GM23248 (cell line): Measurements from ENCODE around the gene DSN1. TPM values are rescaled to one million over a fixed set of nuclear protein-coding genes. Genes with fewer than 3 reads are reported as not detected.

Source experiments
- DNase-seq: peaks from one replicate; pipeline ENCODE4 v3.0.0-alpha.2; 2015
- H2AFZ ChIP-seq: fragments of 200-600 bp; sonication (generic); 2 replicates; pipeline ENCODE4 v1.6.1; 2016; ENCODE audit warnings: antibody characterized with exemption
- H3F3A ChIP-seq: fragments of 200-600 bp; sonication (generic); 2 replicates; pipeline ENCODE4 v1.6.1; 2016; ENCODE audit warnings: mild to moderate bottlenecking, antibody characterized with exemption, mixed run types; ENCODE audit not compliant: insufficient read depth
- H3K27ac ChIP-seq: fragments of 200-600 bp; sonication (generic); 2 replicates; pipeline ENCODE4 v1.5.1; 2016; ENCODE audit warnings: mild to moderate bottlenecking
- H3K27me3 ChIP-seq: fragments of 200-600 bp; sonication (generic); replicated peaks from 2 replicates; pipeline ENCODE4 v1.6.1; 2016; ENCODE audit warnings: mild to moderate bottlenecking; ENCODE audit not compliant: insufficient read depth
- H3K36me3 ChIP-seq: fragments of 200-600 bp; sonication (generic); 2 replicates; pipeline ENCODE4 v1.6.1; 2016; ENCODE audit warnings: low read depth, mild to moderate bottlenecking
- H3K4me1 ChIP-seq: fragments of 200-600 bp; sonication (generic); 2 replicates; pipeline ENCODE4 v1.6.1; 2016; ENCODE audit warnings: mild to moderate bottlenecking; ENCODE audit not compliant: insufficient read depth
- H3K4me2 ChIP-seq: fragments of 200-600 bp; sonication (generic); one replicate; pipeline ENCODE4 v1.6.1; 2016; ENCODE audit warnings: mild to moderate bottlenecking; ENCODE audit not compliant: unreplicated experiment
- H3K4me3 ChIP-seq: fragments of 200-600 bp; sonication (generic); 2 replicates; pipeline ENCODE4 v1.5.1; 2016; ENCODE audit warnings: mild to moderate bottlenecking
- H3K79me2 ChIP-seq: fragments of 200-600 bp; sonication (generic); 2 replicates; pipeline ENCODE4 v1.6.1; 2016; ENCODE audit warnings: mild to moderate bottlenecking; ENCODE audit not compliant: insufficient read depth
- H3K9ac ChIP-seq: fragments of 200-600 bp; sonication (generic); 2 replicates; pipeline ENCODE4 v1.6.1; 2016; ENCODE audit warnings: mild to moderate bottlenecking
- H3K9me2 ChIP-seq: fragments of 200-600 bp; sonication (generic); 2 replicates; pipeline ENCODE4 v1.6.1; 2016; ENCODE audit warnings: mixed run types, mild to moderate bottlenecking, moderate library complexity; ENCODE audit not compliant: insufficient read depth
- H3K9me3 ChIP-seq: fragments of 200-600 bp; sonication (generic); one replicate; pipeline ENCODE4 v1.6.1; 2017; ENCODE audit warnings: low read depth
- H4K20me1 ChIP-seq: fragments of 200-600 bp; sonication (generic); 2 replicates; pipeline ENCODE4 v1.6.0; 2016; ENCODE audit not compliant: insufficient read depth
- EZH2 ChIP-seq: fragments of 200-600 bp; sonication (generic); IDR thresholded peaks from 2 replicates; pipeline ENCODE4 v1.6.1; 2018; ENCODE audit warnings: antibody characterized with exemption, mild to moderate bottlenecking; ENCODE audit not compliant: insufficient read depth, poor library complexity, severe bottlenecking
- EZH2phosphoT487 ChIP-seq: fragments of 200-600 bp; sonication (generic); IDR thresholded peaks from 2 replicates; pipeline ENCODE4 v1.6.1; 2018; ENCODE audit warnings: antibody characterized with exemption, moderate library complexity, mild to moderate bottlenecking, low read depth; ENCODE audit not compliant: insufficient read depth
- WGBS, 2 experiments: methylation state at CpG; one replicate each; pipeline ENCODE4 v1.1.6; 2015 to 2017; ENCODE audit warnings: low lambda C conversion rate in 2 of 2, low coverage in 1 of 2; ENCODE audit errors: missing lambda C conversion rate in 2 of 2; 5-methylcytosine and 5-hydroxymethylcytosine counted together
- in situ Hi-C: fragments of 300-500 bp; cut with MboI; formaldehyde crosslinking; loops from 2 replicates; pipeline ENCODE4 v1.15.0; 2020
- polyA plus RNA-seq: library from polyadenylated mRNA; unstranded; fragments of >200 nt; fragmentation: Nextera tagmentation; extraction: Ambion mirVana; gene quantifications from 2 replicates; pipeline ENCODE4 v1.2.1, GENCODE V29; 2016
- total RNA-seq: library from RNA; depleted of rRNA; stranded (reverse); fragments of >200 nt; shearing (Covaris generic); gene quantifications from 2 replicates; pipeline ENCODE4 v1.2.3, GENCODE V29; 2014

DSN1 gene
- total and polyA plus RNA-seq, 2 experiments from 2014 or later: 13.0 to 15.6 TPM

GRCh38 chr20:36793294-36794115 is 19.9 kb upstream of the DSN1 start:
- no peaks in the 10 kb centered on the region for H3K27me3 ChIP-seq
- TF ChIP-seq EZH2 (no peak), EZH2phosphoT487 (no peak)
- no peak for DNase-seq
- no peaks in the 10 kb centered on the region for H3K9me2 ChIP-seq
- no peaks in the 10 kb centered on the region for H4K20me1 ChIP-seq
- H3K9me3 ChIP-seq: no peaks in the 10 kb centered on the region
- 92 to 94% methylated on average over 31 to 36 of the region's 36 CpGs for WGBS, 2 experiments
- no peak overlapping the region for H3K4me3 ChIP-seq
- 0 out of 2 replicates have a peak, but pooled peaks cover 18% of the 10 kb centered on the region for H3K79me2 ChIP-seq
- no peak overlapping the region for H2AFZ ChIP-seq
- H3K4me2 ChIP-seq: no peak overlapping the region
- H3K27ac ChIP-seq: no peak overlapping the region
- no peaks in the 10 kb centered on the region for H3K4me1 ChIP-seq
- no peaks in the 10 kb centered on the region for H3F3A ChIP-seq
- peaks cover 17% of the 10 kb centered on the region; the same call in 1 of the 2 replicates for H3K36me3 ChIP-seq
- in situ Hi-C loops: no loop called here
- no peak overlapping the region for H3K9ac ChIP-seq

GRCh38 chr20:36792422-36792821 is 18.9 kb upstream of the DSN1 start:
- H3K4me3 ChIP-seq: no peak overlapping the region
- H3K9me2 ChIP-seq: no peaks in the 10 kb centered on the region
- H3K9ac ChIP-seq: no peak overlapping the region
- no peak overlapping the region for H3K27ac ChIP-seq
- H4K20me1 ChIP-seq: no peaks in the 10 kb centered on the region
- H3K9me3 ChIP-seq: no peaks in the 10 kb centered on the region
- H2AFZ ChIP-seq: no peak overlapping the region
- no peaks in the 10 kb centered on the region for H3F3A ChIP-seq
- H3K27me3 ChIP-seq: no peaks in the 10 kb centered on the region
- peaks cover 13% of the 10 kb centered on the region; the same call in 1 of the 2 replicates for H3K36me3 ChIP-seq
- peak; percentile 69 for DNase-seq
- WGBS, 2 experiments: 59 to 69% methylated on average over 3 of the region's 3 CpGs
- TF ChIP-seq EZH2 (no peak), EZH2phosphoT487 (no peak)
- 0 out of 2 replicates have a peak, but pooled peaks cover 18% of the 10 kb centered on the region for H3K79me2 ChIP-seq
- in situ Hi-C loops: no loop called here
- no peaks in the 10 kb centered on the region for H3K4me1 ChIP-seq
- H3K4me2 ChIP-seq: no peak overlapping the region

- no peaks in the 10 kb centered on the region for H4K20me1 ChIP-seq
- no peaks in the 10 kb centered on the region for H3K9me3 ChIP-seq
- H3K79me2 ChIP-seq: 0 out of 2 replicates have a peak, but pooled peaks cover 18% of the 10 kb centered on the region
- no peaks in the 10 kb centered on the region for H3K4me1 ChIP-seq
- in situ Hi-C loops: no loop called here
- WGBS, 2 experiments: 98 to 99% methylated on average over 5 of the region's 5 CpGs
- no peak overlapping the region for H3K27ac ChIP-seq
- no peak overlapping the region for H3K4me2 ChIP-seq
- no peak overlapping the region for H3K9ac ChIP-seq
- H3K36me3 ChIP-seq: peaks cover 13% of the 10 kb centered on the region; the same call in 1 of the 2 replicates
- DNase-seq: no peak
- no peak overlapping the region for H3K4me3 ChIP-seq
- H3K27me3 ChIP-seq: no peaks in the 10 kb centered on the region
- H2AFZ ChIP-seq: no peak overlapping the region
- TF ChIP-seq EZH2: no peak
- no peak for TF ChIP-seq EZH2phosphoT487
- H3F3A ChIP-seq: no peaks in the 10 kb centered on the region
- H3K9me2 ChIP-seq: no peaks in the 10 kb centered on the region
Observed at GRCh38 chr20:36791862-36792261, 18.3 kb upstream of the DSN1 start.

DNA sequence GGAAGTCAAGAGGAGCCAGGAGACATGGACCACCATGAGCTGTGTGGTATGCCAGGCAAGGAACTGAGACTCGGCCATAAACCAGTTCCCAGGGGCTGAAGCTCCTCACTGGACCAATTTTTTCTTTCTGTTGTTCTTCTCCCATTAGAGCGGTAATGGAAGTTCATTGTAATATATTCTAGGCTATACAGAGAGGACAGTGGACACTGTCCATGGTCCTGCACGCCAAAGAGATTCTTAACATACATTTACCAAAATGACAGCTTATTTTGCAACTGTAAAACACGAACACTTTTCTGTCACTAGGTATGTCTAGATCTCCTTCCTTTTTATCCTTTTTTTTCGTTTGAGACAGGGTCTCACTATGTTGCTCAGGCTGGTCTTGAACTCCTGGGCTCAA is 13.1 kb upstream of the DSN1 start:
- H3K27ac ChIP-seq: no peak overlapping the region
- no peaks in the 10 kb centered on the region for H3K27me3 ChIP-seq
- H3K9me3 ChIP-seq: no peaks in the 10 kb centered on the region
- no peaks in the 10 kb centered on the region for H3K9me2 ChIP-seq
- TF ChIP-seq EZH2: no peak
- TF ChIP-seq EZH2phosphoT487: no peak
- H3K4me2 ChIP-seq: no peak overlapping the region
- H4K20me1 ChIP-seq: no peaks in the 10 kb centered on the region
- WGBS, 2 experiments: 88 to 91% methylated on average over 5 of the region's 5 CpGs
- H3K79me2 ChIP-seq: 0 out of 2 replicates have a peak, but pooled peaks cover 17% of the 10 kb centered on the region
- H3K36me3 ChIP-seq: peaks cover 9% of the 10 kb centered on the region; the same call in 1 of the 2 replicates
- no peaks in the 10 kb centered on the region for H3F3A ChIP-seq
- no peak overlapping the region for H2AFZ ChIP-seq
- in situ Hi-C loops: no loop called here
- no peak overlapping the region for H3K9ac ChIP-seq
- H3K4me1 ChIP-seq: no peaks in the 10 kb centered on the region
- no peak for DNase-seq
- H3K4me3 ChIP-seq: no peak overlapping the region
